Stimulated activated CD8-positive, alpha-beta memory T cell treated with anti-CD3 and anti-CD28 coated beads, Interleukin-15, amount 100 ng/mL, for 1 hour (primary cell): ENCODE results near the gene ADAMTSL1.

Experiments used
- DNase-seq: peaks from one replicate; pipeline ENCODE4 v3.0.0-alpha.2; 2020; ENCODE audit warnings: low read depth

The ADAMTSL1 gene

DNA sequence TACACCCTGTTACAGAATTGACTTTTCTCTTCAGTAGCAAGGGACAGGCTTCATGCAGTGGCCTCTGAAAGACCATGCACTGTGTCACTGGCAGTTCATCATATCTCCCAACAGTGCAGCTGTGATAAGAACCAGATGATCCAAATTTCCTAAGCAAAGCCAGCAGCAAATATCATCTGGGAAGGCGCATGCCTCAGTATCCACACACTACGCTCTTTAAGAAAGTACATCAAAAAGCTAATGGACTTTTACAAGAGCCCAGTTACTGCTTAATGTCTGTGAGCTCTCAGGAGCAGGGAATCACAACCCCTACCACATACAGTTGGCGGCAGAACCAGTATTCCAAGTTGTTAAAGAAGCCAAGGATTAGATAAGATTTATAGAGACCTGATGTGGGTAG lies 25.1 kb downstream of the ADAMTSL1 start:
- no peak for DNase-seq

DNA sequence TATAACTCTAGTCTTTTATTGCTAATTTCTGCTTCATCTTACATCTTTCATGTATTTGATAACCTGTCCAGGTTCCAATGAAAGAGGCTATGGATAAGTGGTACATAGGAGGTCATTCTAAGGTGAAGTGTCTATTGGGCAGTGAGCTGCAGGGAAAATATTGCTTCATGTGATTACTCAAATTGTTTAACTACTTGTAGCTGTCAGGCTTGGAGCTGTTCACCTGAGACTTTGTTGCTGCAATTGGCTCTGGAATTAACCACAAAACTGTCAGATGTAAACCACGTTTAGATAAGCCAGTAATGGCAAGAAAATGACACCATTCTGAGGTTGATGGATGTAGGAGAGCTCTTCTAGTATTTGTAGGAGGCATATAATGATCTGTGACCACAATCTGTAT lies 26.0 kb downstream of the ADAMTSL1 start:
- no peak for DNase-seq

DNA sequence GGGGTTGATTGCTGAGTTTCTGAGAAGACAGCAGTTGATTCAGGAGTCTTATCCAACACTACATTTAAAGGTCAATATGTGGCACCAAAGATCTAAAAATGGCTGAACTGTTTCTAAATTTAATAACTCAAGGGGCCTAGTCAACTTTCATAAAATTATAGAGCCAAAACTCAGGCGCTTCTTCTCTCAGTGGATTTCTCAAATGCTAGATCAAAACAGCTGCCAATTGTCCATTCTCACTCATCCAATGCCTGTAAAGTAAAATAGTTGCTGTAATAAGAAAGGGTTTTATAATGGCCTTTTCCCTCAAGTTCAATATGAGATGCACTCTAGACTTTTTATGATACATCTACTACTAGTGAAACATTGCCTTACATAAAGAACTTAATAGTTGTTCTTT lies 26.5 kb downstream of the ADAMTSL1 start:
- DNase-seq, result no peak

DNA sequence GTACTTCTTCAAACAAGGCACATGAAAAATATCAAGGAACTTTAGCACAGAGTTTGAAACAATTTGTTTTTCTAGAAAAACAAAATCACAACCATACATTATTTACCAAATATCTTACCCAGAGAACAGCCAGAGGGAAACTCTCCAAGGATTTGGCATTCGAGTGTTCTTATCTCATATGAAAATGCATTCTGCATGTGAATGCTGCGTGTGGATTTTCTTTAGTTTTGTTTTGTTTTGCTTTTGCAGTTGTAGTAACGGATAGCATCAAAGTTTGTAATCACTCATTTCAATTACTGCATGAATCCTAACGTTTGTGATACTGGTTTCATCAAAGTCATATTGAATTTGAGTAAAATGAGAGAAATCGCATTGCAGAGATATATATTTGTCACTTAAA lies 28.0 kb downstream of the ADAMTSL1 start:
- DNase-seq, result no peak

DNA sequence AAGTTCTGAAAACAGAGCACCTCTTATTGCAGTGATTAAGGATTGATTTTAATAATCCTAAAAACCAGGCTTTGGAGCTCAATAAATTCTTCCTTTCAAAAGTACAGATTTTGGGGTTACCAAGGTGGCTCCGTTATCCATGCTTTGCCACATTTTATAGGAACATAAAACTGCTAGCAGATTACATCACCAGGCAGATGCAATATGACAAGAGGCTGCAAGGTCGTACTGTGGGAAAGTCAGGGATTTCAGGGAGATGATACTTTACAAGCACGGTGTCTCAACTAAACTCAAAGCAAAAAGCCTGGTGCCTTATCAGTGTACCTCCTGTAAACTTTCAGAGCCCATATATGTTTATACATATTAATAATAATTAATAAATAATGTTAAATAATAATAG lies 28.6 kb downstream of the ADAMTSL1 start:
- no peak for DNase-seq

DNA sequence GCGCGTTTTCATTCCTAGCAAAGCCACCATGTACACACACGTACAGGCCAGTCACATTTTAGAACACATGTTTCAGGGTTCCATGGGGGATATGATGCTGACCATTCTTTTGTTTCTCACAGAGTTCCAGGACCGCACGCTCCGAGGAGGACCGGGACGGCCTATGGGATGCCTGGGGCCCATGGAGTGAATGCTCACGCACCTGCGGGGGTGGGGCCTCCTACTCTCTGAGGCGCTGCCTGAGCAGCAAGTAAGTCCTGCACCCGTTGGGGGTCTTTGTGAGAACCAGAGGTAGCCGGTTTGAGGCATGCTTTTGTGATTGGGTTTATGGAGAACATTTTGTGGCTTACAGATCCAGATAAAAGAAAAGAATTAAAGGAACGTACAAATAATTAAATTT lies 30.8 kb downstream of the ADAMTSL1 start:
- no peak for DNase-seq

DNA sequence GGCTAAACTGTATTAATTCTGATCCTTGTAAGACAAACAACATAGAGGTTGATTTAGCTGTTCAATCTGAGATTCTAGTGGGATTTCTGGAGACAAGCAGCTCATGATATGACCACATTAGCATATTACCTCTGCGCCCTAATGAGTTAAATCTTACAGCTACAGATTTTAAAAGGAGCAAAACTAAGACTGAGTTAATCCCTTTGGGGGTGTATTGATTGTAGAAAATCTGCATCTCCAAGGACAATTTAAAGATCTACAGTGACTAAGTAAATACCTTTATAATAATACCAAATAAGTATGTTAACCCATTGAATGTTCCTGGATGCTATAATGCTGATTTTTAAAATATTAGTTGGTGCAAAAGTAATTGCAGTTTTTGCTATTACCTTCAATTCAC lies 33.2 kb downstream of the ADAMTSL1 start:
- DNase-seq, result no peak

DNA sequence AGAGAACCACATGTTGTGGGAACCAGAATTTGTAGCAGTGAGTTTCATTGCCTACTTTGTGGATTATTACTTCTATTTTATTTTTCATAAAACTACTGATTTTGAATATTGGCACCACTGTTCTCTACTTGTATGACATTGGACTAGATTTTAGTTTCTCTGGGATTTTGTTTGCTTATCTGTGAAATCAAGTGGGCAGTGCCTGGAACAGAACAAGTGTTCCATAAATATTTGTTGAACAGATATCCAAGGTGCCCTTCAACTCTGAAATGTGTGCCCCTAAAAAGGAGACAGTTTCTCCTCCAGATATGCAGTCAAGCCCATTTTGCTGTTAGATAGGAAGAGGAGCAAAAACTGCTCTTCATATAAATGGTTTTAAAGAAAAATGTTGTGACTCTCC lies 42.6 kb downstream of the ADAMTSL1 start:
- DNase-seq, result no peak

DNA sequence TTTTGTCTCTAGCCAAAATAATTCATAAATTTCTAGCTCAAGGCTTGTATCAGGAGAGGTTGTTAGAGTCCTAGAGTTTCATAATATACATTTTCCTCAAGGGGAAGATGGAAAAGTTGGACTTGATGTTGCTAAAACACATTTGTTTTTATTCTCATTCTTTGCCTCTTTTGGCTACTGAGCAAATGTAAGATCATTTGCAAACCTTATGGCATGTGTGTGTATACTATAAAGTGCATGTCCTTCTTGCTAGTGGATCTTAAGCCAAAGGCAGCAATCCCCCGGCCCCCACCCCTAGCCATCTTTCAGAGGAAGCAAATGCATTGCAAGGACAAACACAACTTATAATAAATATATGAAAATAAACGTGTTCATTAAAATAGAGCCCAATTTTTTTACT lies 43.0 kb downstream of the ADAMTSL1 start:
- DNase-seq, result no peak

DNA sequence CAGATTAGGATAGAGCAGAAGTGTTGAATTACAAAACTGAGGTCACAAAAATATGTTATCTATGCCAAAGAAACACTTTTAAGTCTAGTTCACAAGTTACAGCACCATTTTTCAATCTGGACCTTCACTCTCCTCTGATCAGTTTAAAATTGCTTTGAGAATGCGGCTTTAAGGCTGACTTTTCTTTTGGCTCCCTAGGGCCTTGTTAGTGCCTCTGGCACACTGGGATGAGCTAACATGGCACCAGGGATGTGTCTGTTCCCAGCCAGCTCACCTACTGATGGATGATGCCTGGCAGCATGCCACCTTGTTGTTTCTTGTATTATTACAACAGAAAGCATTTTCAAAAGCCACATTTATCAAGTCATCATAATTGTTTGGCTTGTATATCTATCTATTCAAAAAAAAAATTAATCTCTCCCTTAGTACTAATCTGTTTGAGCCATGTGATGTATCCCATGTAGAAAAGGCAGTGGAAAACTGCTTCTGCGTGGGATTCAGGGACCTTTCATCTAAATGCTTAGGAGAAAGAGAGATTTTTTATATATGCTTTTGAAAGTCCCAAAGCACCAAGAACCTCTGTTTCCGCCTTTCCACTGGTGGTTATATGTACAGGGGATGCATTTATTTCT lies 46.6 kb downstream of the ADAMTSL1 start:
- no peak for DNase-seq

DNA sequence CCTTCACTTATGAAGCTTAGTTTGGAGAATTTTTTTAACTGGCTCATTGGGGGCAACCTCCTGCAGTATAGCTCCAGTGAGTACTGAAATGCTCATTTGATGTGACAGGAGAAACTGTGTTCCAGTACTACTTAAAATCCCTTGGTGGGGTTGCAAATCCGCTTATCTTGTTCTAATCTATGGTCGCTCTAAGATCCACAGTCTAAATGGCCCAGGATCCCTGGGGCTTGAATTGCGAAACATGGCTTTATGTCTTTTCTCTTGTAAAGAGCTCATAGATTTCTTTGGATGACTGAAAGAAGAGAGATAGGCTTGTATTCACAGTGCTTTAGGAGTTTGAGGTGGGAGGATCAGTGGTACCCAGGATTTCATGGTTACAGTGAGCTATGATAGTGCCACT lies 52.7 kb downstream of the ADAMTSL1 start:
- DNase-seq, result no peak

DNA sequence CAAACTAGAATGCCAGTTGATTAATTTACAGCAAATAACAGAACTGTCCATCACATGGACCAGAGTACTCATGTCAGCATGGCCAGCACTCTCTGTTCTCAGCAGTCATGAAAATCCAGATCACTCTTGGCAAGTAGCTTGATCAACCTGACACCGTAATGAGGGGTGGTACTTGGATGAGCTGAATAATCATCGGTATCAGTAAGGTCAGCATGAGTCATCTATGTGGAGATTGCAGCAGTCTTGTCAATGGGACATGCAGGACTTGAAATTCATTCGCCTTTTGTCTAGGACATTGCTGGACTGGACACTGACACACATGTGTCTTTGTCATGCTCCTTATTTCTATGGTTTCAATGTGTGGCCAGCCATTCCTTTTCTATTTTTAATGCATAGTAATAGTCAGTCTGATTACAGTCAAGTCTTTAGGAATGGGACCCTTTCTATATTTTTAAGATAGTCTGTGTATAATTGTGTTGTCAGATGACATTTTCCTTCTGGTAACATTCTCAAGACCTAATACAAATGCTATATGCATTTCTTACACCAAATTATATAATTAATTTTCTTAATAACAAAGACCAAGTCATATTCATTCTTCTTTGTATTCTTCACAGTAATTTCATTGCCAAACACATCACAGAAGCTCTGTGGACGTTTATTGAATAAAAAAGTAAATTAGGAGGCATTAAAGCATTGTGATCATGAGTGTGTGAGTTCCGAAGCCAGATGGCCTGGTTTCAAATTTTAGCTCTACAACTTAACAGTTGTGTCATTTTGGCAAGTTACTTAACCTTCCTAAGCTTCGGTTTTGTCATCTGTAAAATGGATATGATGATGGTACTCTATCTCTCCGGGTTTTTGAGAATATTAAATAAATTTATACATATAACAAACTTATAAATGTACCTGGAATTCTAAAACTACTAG lies 57.4 kb downstream of the ADAMTSL1 start:
- DNase-seq, result no peak

DNA sequence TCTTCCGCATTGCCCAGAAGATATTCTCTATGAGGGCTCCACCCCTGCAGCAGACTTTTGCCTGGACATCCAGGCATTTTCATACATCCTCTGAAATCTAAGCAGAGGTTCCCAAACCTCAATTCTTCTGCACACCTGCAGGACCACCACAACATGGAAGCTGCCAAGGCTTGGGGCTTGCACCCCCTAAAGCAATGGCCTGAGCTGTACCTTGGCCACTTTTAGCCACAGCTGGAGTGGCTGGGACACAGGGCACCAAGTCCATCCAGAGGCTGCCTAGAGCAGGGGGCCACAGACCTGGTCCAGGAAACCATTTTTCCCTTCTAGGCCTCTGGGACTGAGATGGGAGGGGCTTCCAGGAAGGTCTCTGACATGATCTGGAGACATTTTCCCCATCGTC lies 60.7 kb downstream of the ADAMTSL1 start:
- no peak for DNase-seq

DNA sequence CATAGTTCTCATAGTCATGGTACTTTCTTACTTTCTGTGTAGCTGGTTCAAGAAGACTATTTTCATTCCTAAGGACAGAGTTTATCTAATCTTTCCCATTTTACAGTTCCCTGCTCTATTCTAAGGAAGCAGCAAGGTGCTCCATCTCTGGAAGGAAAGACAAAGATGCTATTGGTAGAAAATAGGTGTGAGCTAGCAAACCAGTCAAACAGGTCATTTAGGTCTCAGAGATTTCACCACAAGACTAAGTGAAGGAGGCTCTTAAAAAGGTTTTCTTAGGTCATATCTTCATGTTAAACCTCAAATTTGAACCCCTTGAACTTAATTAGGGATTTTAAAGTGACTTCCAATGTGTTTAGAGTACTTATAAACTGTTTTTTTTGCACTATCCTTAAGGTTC lies 62.6 kb downstream of the ADAMTSL1 start:
- no peak for DNase-seq

DNA sequence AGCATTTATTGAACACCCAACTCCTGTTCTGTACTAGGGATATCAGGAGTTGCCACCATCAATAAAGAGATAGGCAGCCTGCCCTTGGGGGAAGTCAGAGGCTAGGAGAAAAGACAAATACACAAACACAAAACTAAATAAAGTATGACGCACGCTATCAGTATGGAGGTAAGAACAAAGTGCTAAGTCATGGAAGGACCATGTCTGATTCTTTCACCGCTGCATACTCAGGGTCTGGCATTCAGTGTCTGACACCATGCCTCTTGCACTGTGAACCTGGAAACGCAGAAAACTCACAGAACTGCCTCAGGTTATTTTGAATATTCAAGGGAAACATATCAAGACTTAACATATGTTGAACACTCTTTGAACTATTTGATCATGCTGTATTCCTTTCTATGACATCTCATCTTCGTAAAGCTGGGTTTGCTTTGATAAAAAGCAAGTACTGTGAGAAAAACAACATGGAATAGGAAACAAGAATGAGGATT lies 65.3 kb downstream of the ADAMTSL1 start:
- DNase-seq, result no peak

DNA sequence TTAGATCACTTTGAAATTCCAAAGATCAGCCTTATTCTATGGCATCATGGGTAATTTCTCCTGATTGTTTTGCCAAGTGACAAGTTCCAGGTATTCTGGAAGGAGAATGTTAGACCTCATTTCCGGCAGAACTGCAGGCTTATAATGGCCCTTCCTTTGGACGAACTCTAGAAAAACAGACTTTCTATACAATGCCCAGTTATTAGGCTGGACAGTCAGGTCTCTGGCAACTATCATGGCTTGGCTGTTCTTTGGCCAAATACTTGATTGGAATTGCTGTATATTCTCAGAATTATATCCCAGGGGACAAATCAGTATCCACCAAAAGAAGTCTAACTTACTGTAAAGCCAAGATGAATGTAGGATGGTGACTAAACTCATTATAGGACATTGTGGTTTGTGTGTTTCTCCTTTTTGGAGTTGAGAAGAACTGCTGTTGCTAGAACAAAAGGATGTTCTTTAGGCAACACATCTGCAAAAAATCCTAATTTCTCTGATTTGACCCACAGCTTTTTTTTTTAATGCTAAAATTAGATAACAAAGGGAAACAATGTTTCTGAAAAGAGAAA lies 69.0 kb downstream of the ADAMTSL1 start:
- no peak for DNase-seq

DNA sequence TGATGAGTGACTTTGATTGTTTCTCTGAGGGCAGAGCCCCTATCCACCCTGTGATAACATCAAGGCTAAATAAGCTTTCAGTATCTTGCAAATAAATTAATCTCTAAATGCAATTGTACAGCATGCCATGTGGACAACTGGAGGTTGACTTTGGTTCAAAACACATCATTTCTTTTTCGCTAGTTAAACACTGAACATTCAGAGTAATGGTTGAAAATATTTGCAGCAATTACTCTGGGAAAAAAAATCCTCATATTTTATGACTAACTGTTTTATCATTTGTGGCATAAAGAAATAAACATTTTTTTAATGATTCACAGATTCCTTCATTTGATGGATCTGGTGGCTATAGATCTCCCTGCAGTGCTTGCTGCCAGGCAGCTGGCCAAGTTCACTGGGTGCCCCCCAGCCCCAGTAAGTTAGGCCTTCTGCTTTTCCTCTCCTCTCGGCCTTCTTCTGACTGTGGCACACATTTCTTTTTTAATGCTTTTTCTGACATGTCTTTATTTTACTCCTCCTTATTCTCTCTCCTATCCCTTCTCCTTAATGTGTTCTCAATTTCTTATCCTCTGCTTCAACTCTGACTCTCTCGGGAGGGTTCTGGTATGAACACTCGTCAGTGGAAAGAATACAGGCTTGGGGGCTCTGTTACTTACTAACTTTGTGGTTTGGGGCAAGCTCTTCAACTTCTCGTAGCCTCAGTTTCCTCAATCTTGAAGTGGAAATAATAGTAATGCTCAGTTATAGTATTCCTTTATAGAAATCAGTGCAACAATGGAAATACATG lies 69.6 kb downstream of the ADAMTSL1 start:
- no peak for DNase-seq

DNA sequence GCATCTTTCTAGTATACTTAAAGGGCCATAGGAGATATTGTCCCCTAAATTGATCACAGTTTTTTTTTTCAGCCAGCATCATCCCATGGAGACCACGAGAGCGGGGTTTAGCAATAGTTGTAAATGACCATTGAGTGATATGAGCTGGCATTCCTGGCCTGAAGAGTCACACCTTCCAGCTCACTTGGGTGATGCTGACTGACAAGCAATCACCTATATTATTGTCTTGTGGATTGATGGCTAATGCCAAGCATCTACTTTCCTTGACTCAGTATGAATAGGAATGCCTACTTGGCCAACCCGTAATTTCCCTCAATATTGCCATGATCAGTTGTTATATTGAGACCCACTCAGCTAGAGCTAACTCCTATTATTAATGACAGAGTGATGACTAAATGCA lies 70.5 kb downstream of the ADAMTSL1 start:
- no peak for DNase-seq

DNA sequence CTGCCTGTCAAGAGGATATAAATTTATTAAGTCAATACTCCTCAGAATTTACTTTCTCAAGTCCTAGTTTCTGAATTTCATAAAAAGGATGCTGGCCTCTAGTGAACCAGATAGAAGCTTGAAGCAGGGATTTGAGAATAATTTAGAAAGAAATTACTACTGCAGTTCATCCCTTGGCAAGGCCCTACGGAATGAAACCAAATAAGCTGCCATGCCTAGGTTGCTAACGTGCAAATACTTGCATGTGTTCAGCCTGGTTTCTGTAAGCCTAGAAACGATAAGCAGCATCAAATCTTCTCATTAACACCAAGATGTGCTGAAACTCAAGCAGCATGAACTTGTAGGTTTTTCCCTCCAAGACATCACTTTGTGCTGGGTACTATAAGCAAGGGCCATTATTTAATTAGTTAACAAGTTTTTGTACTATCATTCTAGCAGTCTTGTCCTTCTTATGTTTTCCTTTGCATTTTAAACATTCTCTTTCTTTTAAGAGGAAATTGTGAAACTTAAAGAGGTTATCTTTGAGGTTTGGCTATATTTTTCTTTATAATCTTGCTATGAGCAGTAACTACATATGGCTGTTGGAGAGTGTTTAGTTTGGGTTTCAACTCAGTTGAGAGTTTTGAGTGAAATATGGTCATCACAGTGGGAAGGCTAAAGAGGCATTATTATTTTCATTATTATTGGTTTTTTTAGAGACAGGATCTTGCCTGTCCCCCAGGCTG lies 71.8 kb downstream of the ADAMTSL1 start:
- DNase-seq, result no peak

DNA sequence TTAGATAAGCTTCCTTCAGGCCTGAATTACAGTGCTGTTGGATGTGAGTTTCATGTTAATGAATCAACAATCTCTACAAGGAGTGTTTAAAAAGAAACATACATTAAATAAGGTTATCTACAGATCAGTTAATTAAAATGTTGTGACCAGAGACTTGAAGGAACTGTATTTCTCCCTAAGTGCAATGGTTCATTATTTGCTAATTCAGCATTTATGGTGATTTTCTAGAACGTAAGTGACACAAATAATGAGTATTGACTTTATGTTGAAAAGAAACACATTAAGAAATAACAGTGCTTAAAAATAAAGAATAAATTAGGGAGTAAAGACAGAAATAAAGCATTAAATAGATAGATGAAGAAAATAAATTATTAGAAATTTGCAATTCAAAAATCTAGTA lies 74.5 kb downstream of the ADAMTSL1 start:
- no peak for DNase-seq

DNA sequence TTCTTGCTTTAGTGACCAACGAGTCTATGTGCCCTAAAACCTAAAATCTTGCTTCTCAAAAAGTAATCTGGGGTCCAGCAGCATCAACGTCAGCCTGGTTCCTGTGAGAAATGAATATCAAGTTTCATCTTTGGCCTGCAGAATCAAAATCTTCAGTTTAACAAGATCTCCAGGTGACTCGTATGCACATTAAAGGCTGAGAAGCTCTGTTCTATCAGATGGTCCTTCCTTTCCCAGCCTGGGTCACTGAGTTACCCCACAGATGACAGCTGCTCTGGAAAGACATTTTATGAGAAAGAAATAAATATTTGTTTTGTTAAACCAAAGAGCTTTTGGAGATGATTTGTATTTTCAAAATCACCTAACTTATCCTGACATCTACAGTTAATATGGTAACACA lies 75.8 kb downstream of the ADAMTSL1 start:
- no peak for DNase-seq

DNA sequence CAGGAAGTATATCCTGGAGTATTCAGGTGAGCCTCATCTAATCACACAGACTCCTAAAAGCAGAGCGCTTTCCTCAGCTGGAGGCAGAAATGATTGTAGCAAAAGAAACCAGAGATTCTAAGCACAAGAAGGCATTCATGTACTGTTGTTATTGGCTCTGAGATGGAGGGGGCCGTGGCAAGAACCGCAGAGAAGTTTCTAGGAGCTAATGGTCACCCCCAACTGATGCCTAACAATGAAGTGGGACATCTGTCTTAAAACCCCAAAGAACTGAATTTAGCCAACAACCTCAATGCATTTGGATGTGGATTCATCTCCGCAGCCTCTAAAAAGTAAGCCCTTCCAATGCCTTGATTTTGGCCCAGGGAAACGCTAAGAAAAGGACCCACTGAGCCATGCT lies 76.3 kb downstream of the ADAMTSL1 start:
- DNase-seq, result no peak
